Measurements from ENCODE around the gene ALKBH5.

DNA sequence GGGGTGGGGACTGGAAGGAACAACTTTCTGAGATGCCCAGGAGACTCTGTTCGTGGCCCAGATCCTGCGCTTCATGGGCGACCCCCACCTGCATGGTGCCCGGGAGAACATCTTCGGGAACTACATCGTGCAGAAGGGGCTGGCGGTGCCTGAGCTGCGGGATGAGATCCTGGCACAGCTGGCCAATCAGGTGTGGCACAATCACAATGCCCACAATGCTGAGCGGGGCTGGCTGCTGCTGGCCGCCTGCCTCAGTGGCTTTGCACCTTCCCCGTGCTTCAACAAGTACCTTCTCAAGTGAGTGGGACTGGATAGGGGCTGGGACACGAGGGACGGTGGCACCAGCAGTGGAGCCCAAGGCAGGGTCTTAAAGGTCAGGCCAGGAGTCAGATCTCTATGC is 37.8 kb upstream of the ALKBH5 start:
- TF ChIP-seq YY1 (IDR thresholded peaks at IDR 0.05; ENCODE audit: insufficient read depth, insufficient read length) (no peak), ZNF274 (IDR thresholded peaks at IDR 0.05; ENCODE audit: low read depth, low read length) (no peak), SUZ12 (IDR thresholded peaks at IDR 0.05; ENCODE audit: extremely low read depth, insufficient read depth, insufficient read length) (no peak)
